Adipose tissue (tissue), 3 donors: ENCODE results near the gene SLC16A10. TPM values are rescaled to one million over a fixed set of nuclear protein-coding genes. Genes with fewer than 3 reads are reported as not detected.

Experiments
- H3K27ac ChIP-seq: one replicate; pipeline ENCODE4 v1.5.1; 2013; ENCODE audit warnings: low read depth, low read length
- WGBS, 3 donors: extraction: QIAGEN DNeasy Blood & Tissue Kit; methylation state at CpG; one replicate each; pipeline ENCODE4 v1.1.7; 2013; 5-methylcytosine and 5-hydroxymethylcytosine counted together
- polyA plus RNA-seq, 3 donors: library from polyadenylated mRNA; stranded (reverse); fragments of 200-250 nt; gene quantifications; one replicate each; pipeline ENCODE4 v1.2.3, GENCODE V29; 2013
- donor health status: healthy with polysubstance abuse.
- donor health status: Bipolar disorder and iron deficiency.
- donor health status: healthy.

SLC16A10 gene
- polyA plus RNA-seq, 3 donors: 2.4 to 11.1 (median 3.4) TPM

- no peak overlapping the region for H3K27ac ChIP-seq
- WGBS, 3 donors: 94% methylated on average over 2 of the region's 2 CpGs
Measured at GRCh38 chr6:111266276-111266675, 179.0 kb downstream of the SLC16A10 start.

- WGBS, 3 donors: 93 to 95% (median 94%) methylated on average over 7 of the region's 7 CpGs
- no peak overlapping the region for H3K27ac ChIP-seq
Measured at GRCh38 chr6:111267764-111268333, 180.5 kb downstream of the SLC16A10 start.

- no peak overlapping the region for H3K27ac ChIP-seq
- 92 to 98% (median 95%) methylated on average over 1 of the region's 1 CpG for WGBS, 3 donors
Measured at GRCh38 chr6:111269401-111269970, 182.2 kb downstream of the SLC16A10 start.

GRCh38 chr6:111270121-111270520, 182.8 kb downstream of the SLC16A10 start:
- no peak overlapping the region for H3K27ac ChIP-seq
- 98 to 99% (median 99%) methylated on average over 4 of the region's 4 CpGs for WGBS, 3 donors

GRCh38 chr6:111274593-111275217, 187.4 kb downstream of the SLC16A10 start:
- H3K27ac ChIP-seq: no peak overlapping the region
- WGBS, 3 donors: 97 to 98% (median 97%) methylated on average over 3 of the region's 3 CpGs

- 93 to 99% (median 94%) methylated on average over 2 of the region's 2 CpGs for WGBS, 3 donors
- no peak overlapping the region for H3K27ac ChIP-seq
Measured at GRCh38 chr6:111276335-111276734, 189.0 kb downstream of the SLC16A10 start.

- no peak overlapping the region for H3K27ac ChIP-seq
- WGBS, 3 donors: 93 to 99% (median 94%) methylated on average over 3 of the region's 3 CpGs
Measured at GRCh38 chr6:111276736-111277135, 189.4 kb downstream of the SLC16A10 start.

- WGBS, 3 donors: 90 to 100% (median 97%) methylated on average over 1 of the region's 1 CpG
- no peak overlapping the region for H3K27ac ChIP-seq
Measured at GRCh38 chr6:111277819-111278218, 190.5 kb downstream of the SLC16A10 start.

- WGBS, 3 donors: 76 to 84% (median 82%) methylated on average over 2 of the region's 2 CpGs
- H3K27ac ChIP-seq: no peak overlapping the region
Measured at GRCh38 chr6:111278731-111279130, 191.4 kb downstream of the SLC16A10 start.

- H3K27ac ChIP-seq: no peak overlapping the region
- 95 to 97% (median 96%) methylated on average over 4 of the region's 4 CpGs for WGBS, 3 donors
Measured at GRCh38 chr6:111280445-111280955, 193.2 kb downstream of the SLC16A10 start.

Other genes with a start within 250 kb of the SLC16A10 start
- 10 to 100 TPM; 14.0 to 52.9 (median 43.0) TPM for gene AMD1, start 212.7 kb upstream of the SLC16A10 start, polyA plus RNA-seq
- gene GTF3C6, start 128.8 kb upstream of the SLC16A10 start, polyA plus RNA-seq: 10 to 100 TPM; 26.4 to 86.7 (median 62.9) TPM
- 10 to 100 TPM; 18.2 to 32.6 (median 23.5) TPM for gene RPF2, start 105.5 kb upstream of the SLC16A10 start, polyA plus RNA-seq